Neural cell (in vitro differentiated cells): Measurements from ENCODE around the gene USP11.

Source experiments
- EP300 ChIP-seq: fragments of 450-650 bp; conservative IDR thresholded peaks from 2 replicates; pipeline ENCODE4 v1.6.1; 2014; ENCODE audit warnings: antibody characterized with exemption, mild to moderate bottlenecking, moderate library complexity; ENCODE audit not compliant: poor library complexity, severe bottlenecking
- EZH2 ChIP-seq: fragments of 200-600, 300-800 bp; shearing (Covaris generic), sonication (generic); IDR thresholded peaks from 2 replicates; pipeline ENCODE4 v1.6.1; 2014; ENCODE audit warnings: antibody characterized with exemption, low read length, borderline replicate concordance, mild to moderate bottlenecking; ENCODE audit not compliant: insufficient read depth, poor library complexity, severe bottlenecking
- MXI1 ChIP-seq: fragments of 450-650 bp; conservative IDR thresholded peaks from 2 replicates; pipeline ENCODE4 v1.6.1; 2014; ENCODE audit warnings: antibody characterized with exemption, mild to moderate bottlenecking; ENCODE audit not compliant: poor library complexity, severe bottlenecking
- POLR2AphosphoS5 ChIP-seq: IDR thresholded peaks from 2 replicates; pipeline ENCODE4 v1.6.1; 2012
- RAD21 ChIP-seq: fragments of 450-650 bp; conservative IDR thresholded peaks from 2 replicates; pipeline ENCODE4 v1.6.1; 2014; ENCODE audit warnings: antibody characterized with exemption, mild to moderate bottlenecking, moderate library complexity
- SMC3 ChIP-seq: fragments of 450-650 bp; conservative IDR thresholded peaks from 2 replicates; pipeline ENCODE4 v1.6.1; 2014; ENCODE audit warnings: antibody characterized with exemption, mild to moderate bottlenecking, moderate library complexity; ENCODE audit not compliant: poor library complexity
- TAF1 ChIP-seq: IDR thresholded peaks from 2 replicates; pipeline ENCODE4 v1.6.1; 2012; ENCODE audit warnings: low read depth
- TF ChIP-seq, protein P1 (sequence below): fragments of 450-650 bp; IDR thresholded peaks from 2 replicates; pipeline ENCODE4 v1.5.1; 2014; ENCODE audit warnings: antibody characterized with exemption, mild to moderate bottlenecking, moderate library complexity; ENCODE audit not compliant: poor library complexity, severe bottlenecking
- TF ChIP-seq, protein P2 (sequence below): IDR thresholded peaks from 2 replicates; pipeline ENCODE4 v1.6.1; 2012; ENCODE audit warnings: borderline replicate concordance

DNA sequence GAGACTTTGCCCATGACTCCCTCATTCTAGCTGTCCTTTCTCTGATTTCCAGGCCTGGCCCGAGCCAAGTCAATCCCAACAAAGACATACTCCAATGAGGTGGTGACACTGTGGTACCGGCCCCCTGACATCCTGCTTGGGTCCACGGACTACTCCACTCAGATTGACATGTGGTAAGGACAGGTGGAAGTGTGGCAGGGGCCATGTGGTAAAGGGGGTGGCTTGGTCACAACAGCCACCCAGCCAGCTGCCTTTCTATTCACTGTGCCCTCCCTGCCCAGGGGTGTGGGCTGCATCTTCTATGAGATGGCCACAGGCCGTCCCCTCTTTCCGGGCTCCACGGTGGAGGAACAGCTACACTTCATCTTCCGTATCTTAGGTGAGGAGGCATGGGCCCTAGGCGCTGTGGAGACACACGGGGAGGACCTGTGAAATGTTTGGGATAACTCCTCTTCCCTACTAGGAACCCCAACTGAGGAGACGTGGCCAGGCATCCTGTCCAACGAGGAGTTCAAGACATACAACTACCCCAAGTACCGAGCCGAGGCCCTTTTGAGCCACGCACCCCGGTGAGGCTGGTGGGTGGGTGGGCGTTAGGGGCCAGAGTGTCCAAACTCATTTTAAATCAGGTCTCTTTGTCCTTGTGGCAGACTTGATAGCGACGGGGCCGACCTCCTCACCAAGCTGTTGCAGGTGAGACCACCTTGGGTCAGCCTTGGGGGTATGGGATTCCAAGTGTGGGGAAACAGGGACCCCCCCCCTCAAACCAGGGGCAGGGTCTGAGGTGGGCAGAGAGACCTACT lies 6.1 kb upstream of the USP11 start:
- TF ChIP-seq, protein P1, sequence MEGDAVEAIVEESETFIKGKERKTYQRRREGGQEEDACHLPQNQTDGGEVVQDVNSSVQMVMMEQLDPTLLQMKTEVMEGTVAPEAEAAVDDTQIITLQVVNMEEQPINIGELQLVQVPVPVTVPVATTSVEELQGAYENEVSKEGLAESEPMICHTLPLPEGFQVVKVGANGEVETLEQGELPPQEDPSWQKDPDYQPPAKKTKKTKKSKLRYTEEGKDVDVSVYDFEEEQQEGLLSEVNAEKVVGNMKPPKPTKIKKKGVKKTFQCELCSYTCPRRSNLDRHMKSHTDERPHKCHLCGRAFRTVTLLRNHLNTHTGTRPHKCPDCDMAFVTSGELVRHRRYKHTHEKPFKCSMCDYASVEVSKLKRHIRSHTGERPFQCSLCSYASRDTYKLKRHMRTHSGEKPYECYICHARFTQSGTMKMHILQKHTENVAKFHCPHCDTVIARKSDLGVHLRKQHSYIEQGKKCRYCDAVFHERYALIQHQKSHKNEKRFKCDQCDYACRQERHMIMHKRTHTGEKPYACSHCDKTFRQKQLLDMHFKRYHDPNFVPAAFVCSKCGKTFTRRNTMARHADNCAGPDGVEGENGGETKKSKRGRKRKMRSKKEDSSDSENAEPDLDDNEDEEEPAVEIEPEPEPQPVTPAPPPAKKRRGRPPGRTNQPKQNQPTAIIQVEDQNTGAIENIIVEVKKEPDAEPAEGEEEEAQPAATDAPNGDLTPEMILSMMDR: no peak
- TF ChIP-seq SMC3 (no peak), POLR2AphosphoS5 (no peak), EZH2 (no peak), EP300 (no peak), MXI1 (no peak), RAD21 (no peak), TAF1 (no peak)
- TF ChIP-seq, protein P2, sequence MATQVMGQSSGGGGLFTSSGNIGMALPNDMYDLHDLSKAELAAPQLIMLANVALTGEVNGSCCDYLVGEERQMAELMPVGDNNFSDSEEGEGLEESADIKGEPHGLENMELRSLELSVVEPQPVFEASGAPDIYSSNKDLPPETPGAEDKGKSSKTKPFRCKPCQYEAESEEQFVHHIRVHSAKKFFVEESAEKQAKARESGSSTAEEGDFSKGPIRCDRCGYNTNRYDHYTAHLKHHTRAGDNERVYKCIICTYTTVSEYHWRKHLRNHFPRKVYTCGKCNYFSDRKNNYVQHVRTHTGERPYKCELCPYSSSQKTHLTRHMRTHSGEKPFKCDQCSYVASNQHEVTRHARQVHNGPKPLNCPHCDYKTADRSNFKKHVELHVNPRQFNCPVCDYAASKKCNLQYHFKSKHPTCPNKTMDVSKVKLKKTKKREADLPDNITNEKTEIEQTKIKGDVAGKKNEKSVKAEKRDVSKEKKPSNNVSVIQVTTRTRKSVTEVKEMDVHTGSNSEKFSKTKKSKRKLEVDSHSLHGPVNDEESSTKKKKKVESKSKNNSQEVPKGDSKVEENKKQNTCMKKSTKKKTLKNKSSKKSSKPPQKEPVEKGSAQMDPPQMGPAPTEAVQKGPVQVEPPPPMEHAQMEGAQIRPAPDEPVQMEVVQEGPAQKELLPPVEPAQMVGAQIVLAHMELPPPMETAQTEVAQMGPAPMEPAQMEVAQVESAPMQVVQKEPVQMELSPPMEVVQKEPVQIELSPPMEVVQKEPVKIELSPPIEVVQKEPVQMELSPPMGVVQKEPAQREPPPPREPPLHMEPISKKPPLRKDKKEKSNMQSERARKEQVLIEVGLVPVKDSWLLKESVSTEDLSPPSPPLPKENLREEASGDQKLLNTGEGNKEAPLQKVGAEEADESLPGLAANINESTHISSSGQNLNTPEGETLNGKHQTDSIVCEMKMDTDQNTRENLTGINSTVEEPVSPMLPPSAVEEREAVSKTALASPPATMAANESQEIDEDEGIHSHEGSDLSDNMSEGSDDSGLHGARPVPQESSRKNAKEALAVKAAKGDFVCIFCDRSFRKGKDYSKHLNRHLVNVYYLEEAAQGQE: no peak
